Muscle of back (tissue), 11 donors: Measurements from ENCODE around the gene S100A11. TPM values are rescaled to one million over a fixed set of nuclear protein-coding genes. Genes with fewer than 3 reads are reported as not detected.

ENCODE experiments used
- DNase-seq, 3 donors: peaks; one replicate each; pipeline versions ENCODE4 v3.0.0 to v3.0.0-alpha.2; 2013
- polyA plus RNA-seq, 10 donors: library from polyadenylated mRNA; unstranded; fragments of 120-200 nt; gene quantifications; one replicate each; pipeline ENCODE4 v1.2.1, GENCODE V29; 2013; ENCODE audit not compliant: insufficient read length in 10 of 10

S100A11 gene
- polyA plus RNA-seq, 10 donors, result 144 to 317 (median 205) TPM

- DNase-seq, result no peak
Measured at GRCh38 chr1:152043870-152044269, 7.1 kb upstream of the S100A11 start.

DNA sequence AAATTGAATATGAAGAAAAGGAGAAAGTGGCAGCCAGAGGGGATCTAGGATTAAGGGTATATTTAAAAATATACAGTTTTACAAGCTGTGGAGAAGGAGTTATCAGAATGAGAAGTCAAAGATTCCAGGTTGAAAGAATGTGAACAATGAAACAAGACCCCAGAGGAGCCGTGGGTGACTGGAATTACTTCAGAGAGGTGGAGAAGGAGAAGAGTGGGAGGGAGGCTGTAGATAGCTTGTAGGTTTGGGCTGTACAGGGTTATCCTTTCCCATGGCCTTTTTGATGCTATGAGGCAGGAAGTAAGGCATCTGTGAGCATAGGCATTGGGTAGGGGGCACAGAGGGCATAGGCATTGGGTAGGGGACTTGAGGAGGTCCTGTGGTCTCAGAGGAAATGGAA is 5.2 kb upstream of the S100A11 start:
- DNase-seq, result no peak

- no peak for DNase-seq
Measured at GRCh38 chr1:152039886-152040285, 3.1 kb upstream of the S100A11 start.

DNA sequence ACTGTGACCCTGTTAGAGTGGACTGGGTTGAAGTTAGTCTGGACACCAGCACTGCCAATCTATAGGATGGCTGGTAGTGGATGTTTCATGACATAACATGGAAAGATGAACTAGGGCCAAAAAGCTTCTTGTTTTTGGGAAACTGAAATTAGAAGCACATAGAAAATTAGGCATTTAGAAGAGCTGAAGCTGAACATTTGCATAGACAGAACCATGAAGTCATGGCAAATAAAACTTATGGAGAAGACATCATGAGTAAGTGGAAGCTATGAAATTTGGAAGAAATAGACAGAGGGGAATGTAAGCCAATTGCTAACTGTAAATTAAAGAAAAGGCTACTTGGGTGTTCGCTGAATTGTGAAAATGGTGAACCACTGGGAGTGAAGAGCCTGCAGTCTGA is 2.7 kb upstream of the S100A11 start:
- no peak for DNase-seq

- DNase-seq, result no peak
Measured at GRCh38 chr1:152038871-152039270, 2.1 kb upstream of the S100A11 start.

DNA sequence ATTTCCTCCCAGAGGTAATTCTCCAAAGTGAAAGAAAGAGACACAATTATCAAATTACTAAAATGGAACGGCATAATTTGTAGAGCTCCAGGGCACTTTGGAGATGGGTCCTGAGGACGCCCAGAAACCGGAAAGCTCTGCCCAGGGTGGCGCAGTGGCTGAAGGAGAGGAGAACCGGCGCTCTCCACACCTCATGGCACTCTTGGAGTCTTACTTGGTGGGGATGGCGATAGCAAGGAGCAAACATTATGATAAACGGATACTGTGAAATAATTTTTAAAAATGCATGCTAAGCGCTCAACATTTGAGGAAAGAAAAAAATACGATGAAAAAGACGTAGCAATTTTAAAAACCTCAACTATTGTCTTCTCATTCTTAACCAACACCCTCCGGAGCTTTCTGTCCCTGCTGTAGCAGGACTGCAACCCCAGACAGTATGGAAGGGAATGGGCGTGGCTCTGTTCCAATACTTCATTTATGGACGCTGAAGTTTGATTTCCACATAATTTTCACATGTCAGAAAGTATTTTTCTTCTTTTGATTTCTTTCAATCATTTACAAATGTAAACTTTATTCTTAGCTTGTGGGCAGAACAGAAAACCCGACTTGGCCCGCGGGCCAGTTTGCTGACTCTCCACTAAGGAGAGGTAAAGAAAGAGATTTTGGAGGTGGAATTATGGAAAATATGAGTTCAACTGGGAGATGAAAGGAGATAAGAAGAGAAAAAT is 1.1 kb downstream of the S100A11 start:
- DNase-seq, result peak; percentile 34 to 79 (median 52)

DNA sequence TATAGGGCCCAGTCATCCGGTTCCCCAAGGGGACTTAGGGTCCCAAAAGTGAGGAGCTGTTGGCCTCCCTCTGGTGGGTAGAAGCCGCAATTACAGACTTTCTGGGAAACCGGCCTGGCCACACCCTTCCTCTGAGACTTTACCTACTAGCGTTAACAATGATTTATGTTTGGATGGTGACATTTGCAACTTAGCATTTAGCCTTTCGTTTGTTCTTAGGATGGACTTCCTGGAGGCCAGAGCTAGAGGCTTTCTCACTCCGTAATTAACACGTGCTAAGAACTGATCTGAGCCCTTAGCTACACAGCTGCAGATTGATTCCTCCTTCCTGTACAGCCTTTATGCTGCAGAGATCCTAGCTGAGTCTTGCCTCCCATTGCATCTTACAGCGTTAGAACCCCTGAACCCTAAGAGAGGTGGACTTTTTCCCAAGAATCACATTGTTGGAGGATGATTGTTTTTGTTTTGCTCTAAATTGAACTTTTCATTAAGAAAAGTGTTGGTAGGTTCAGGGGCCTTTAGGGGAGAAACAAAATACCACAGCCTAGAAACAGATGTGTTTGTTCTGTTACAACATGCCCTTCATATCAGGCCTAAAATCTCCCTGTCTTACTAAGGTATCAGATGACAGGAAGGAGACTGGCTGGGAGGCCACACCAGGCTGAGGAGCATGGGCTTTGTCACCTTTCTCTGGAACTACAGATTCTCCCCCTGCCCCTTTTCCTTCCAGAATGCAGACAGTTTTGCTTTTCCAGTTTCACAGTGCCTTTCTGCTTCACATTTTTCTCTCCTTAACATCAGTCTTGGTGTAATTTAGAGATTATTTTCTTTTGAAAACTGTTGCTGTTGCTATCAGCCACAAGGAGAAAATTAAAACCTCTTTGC is 1.9 kb downstream of the S100A11 start:
- peak; percentile 15 to 67 (median 39) for DNase-seq

DNA sequence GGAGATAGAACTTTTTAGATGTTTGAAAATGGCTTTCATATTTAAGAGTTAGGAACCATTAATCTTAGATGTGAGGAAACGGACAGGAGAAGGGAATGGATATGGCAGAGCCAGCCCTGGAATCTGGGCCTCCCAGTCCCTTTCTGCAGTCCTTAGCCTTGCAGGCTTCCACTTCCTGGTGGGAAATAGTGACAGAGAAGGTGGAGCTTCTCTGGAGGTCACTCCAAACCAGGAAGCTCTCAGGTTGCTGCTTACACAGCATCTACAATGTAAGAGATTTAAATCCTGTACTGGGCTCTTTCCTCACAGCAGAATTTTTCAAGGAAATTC is 2.5 kb downstream of the S100A11 start:
- DNase-seq, result peak in 1 of 3 donors; percentile 50

GRCh38 chr1:152029929-152030211 is 6.9 kb downstream of the S100A11 start:
- DNase-seq, result no peak

DNA sequence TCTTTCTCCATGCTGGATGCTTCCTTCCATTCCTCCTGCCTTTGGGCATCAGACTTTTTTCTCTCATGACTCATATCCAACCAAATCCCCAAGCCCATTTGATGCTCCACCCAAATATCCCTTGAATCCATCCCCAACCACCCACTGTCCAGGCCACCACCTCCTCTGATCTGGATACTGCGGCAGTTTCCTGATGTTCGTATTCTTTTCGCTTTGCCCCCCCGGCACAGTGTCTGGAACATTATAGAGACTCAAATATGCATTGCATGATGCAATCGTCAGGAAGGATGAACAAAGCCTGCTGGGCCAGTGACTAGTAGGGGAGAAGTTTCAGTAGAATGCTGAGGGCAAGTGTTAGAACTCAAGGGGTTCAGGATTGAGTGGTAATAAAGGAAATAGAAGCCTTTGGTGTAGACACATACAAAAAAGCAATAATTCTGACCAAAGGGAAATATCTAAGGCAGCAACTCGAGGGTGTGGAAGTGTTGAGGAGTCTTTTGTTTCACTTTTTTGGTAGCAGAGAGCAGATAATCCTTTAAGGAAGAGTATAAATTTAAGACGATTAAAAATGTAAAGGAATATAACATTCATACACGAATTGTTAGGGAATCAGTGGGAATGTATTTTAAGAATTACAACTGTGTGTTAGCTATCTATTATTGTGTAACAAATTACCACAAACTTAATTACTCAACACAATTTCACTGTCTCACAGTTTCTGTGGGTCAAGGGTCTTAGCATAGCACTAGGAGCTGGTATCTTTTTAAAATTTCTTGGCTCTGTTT is 7.5 kb downstream of the S100A11 start:
- peak in 1 of 3 donors; percentile 6 for DNase-seq

- DNase-seq, result peak in 1 of 3 donors; percentile 31
Measured at GRCh38 chr1:152026895-152027294, 9.9 kb downstream of the S100A11 start.

GRCh38 chr1:152024223-152024622 is 12.6 kb downstream of the S100A11 start:
- no peak for DNase-seq

GRCh38 chr1:152023221-152023620 is 13.6 kb downstream of the S100A11 start:
- no peak for DNase-seq

DNA sequence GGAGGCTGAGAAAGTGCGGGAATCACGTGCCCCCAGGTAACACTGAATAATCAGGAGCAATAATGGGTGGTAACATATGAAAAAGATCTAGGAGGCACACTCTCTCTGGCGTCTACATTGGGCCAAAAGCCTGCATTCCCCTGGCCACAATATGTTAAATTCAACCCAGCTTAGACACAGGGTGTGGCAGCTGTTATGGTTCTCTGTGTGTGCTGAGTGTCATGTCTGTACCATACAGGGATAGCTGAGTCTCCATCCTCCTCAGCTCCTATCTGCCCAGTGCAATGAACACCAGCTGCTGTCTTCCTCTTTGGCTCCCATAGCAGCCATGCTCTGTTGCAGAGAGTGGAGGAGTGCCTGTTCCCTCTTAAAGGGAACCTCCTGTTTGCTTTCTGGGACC is 14.3 kb downstream of the S100A11 start:
- no peak for DNase-seq

GRCh38 chr1:152021569-152021968 is 15.2 kb downstream of the S100A11 start:
- DNase-seq, result no peak

GRCh38 chr1:152020849-152021248 is 16.0 kb downstream of the S100A11 start:
- no peak for DNase-seq

DNA sequence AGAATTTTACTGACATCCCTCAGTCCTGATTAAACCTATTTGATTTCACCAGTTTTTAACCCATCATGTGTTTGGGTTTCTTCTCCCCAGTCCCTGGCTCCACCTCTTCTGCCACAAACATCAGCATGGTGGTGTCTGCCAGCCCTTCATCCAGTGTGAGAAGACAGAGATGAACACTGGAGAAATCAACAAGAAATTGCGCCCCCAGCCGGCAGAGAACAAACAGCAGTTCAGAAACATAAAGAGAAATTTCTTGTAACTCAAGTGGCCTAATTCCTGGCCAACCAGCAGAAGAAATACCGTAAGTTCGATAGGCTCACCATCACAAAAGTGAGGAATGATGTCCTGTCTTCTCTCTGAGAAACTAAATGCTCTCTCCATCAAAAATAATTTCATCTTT is 18.3 kb downstream of the S100A11 start:
- DNase-seq, result no peak

- no peak for DNase-seq
Measured at GRCh38 chr1:152015766-152016165, 21.0 kb downstream of the S100A11 start.

DNA sequence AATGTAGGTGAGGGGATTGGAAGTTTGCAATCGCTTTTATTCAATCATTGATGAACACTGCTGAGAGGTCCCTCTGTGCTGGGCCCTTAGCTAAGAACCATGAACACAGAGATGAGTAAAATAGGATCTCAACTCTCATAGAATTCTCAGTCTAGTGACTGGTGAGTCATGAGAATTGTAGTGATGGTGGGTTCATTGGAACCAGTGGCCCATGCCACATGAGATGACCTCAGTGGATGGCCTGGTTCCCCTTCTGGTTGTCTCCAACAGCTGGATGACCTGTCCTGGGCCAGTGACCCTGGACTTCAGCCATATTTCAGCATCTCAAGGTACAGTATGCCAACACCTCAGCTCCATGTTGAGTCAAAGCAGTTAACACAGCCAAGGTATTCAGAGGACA is 21.9 kb downstream of the S100A11 start:
- no peak for DNase-seq

GRCh38 chr1:152013664-152014237 is 23.1 kb downstream of the S100A11 start:
- peak in 1 of 3 donors; percentile 22 for DNase-seq

DNA sequence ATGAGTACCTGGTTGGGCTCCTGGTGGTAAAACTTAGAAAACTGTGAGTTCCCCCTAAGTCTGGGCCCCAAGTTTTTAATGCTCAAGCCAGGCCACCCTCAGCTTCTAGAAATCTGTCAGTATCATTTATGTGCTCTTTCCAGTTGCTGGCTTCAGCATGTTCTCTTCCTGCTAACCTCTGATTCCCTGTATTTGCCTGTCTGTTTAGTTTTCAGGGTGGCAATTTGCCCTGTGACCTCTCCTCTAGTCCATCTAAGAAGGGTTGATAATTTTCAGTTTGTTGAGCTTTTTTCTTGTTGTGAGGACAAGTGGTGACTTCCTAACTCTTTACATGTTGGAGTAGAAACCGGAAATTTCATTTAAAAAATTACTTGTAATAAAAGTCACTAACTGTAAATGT is 27.1 kb downstream of the S100A11 start:
- no peak for DNase-seq

GRCh38 chr1:152007047-152007446 is 29.8 kb downstream of the S100A11 start:
- DNase-seq, result no peak
